H1 (cell line): ENCODE results near the gene GRID1. TPM values are rescaled to one million over a fixed set of nuclear protein-coding genes. Genes with fewer than 3 reads are reported as not detected.

ENCODE experiments used
- CTCF ChIA-PET: fragments of 300-600 bp; sonication (Branson Sonifier 250); formaldehyde crosslinking; loops from one replicate; lab custom pipeline; 2021; ENCODE audit not compliant: partially characterized antibody; lab: Charles Lee
- POLR2A ChIA-PET: fragments of 300-600 bp; sonication (Branson Sonifier 250); formaldehyde crosslinking; loops from one replicate; lab custom pipeline; 2021; ENCODE audit warnings: inconsistent platforms; ENCODE audit not compliant: partially characterized antibody; lab: Charles Lee
- DNase-seq, 2 experiments: peaks; one replicate each; pipeline versions ENCODE4 v3.0.0 to v3.0.0-alpha.2; 2010 to 2022; ENCODE audit warnings: low spot score in 2 of 2, low read depth in 1 of 2, mixed read lengths in 1 of 2
- FAIRE-seq: peaks from 2 replicates; lab custom pipeline; 2011; peaks lifted over from hg19 to GRCh38; lab: Jason Lieb, UNC
- H2AFZ ChIP-seq: 2 replicates; pipeline ENCODE4 v1.8.1; 2012; ENCODE audit warnings: low read length, inconsistent platforms
- H2AK5ac ChIP-seq: 2 replicates; pipeline ENCODE4 v1.6.1; 2013; ENCODE audit warnings: low read depth, low read length
- H2BK120ac ChIP-seq: replicated peaks from 2 replicates; pipeline ENCODE3; 2013; ENCODE audit warnings: low read depth, low read length, inconsistent platforms
- H2BK12ac ChIP-seq: 2 replicates; pipeline ENCODE4 v1.6.1; 2013; ENCODE audit warnings: low read depth, low read length
- H2BK15ac ChIP-seq: 2 replicates; pipeline ENCODE4 v1.6.1; 2013; ENCODE audit warnings: low read length
- H2BK20ac ChIP-seq: 2 replicates; pipeline ENCODE4 v1.6.1; 2013; ENCODE audit warnings: low read length
- H2BK5ac ChIP-seq: 2 replicates; pipeline ENCODE4 v1.6.1; 2013; ENCODE audit warnings: low read depth, low read length
- H3K14ac ChIP-seq: 2 replicates; pipeline ENCODE4 v1.6.1; 2013; ENCODE audit warnings: inconsistent platforms; ENCODE audit not compliant: insufficient read length
- H3K18ac ChIP-seq: 2 replicates; pipeline ENCODE4 v1.6.1; 2013; ENCODE audit warnings: low read length; ENCODE audit errors: extremely low read depth
- H3K23ac ChIP-seq: 2 replicates; pipeline ENCODE4 v1.6.1; 2013; ENCODE audit warnings: inconsistent platforms; ENCODE audit not compliant: insufficient read length
- H3K23me2 ChIP-seq: 2 replicates; pipeline ENCODE4 v1.6.1; 2013; ENCODE audit warnings: low read depth, low read length
- H3K27ac ChIP-seq: 2 replicates; pipeline ENCODE4 v1.6.1; 2011; ENCODE audit warnings: low read depth, low read length, inconsistent platforms
- H3K27me3 ChIP-seq, 4 experiments: replicated peaks in 1 of 4; 1 replicate in 1 of 4; 2 replicates in 3 of 4; pipeline versions ENCODE4 v1.6.1 to v1.8.1; 2011 to 2013; ENCODE audit warnings: low read length in 3 of 4, mild to moderate bottlenecking in 3 of 4, inconsistent platforms in 2 of 4, mixed read lengths in 2 of 4, moderate library complexity in 1 of 4; ENCODE audit not compliant: control insufficient read depth in 3 of 4, insufficient read depth in 3 of 4; ENCODE audit errors: extremely low read depth in 1 of 4
- H3K36me3 ChIP-seq, 4 experiments: 2 replicates each; pipeline versions ENCODE4 v1.6.1 to v1.8.1; 2011 to 2013; ENCODE audit warnings: mild to moderate bottlenecking in 4 of 4, low read length in 3 of 4, moderate library complexity in 2 of 4, control low read depth in 1 of 4, inconsistent platforms in 1 of 4; ENCODE audit not compliant: insufficient read depth in 4 of 4, control insufficient read depth in 2 of 4
- H3K4ac ChIP-seq: replicated peaks from 2 replicates; pipeline ENCODE3; 2013; ENCODE audit warnings: low read length, low read depth, mixed read lengths, inconsistent platforms; ENCODE audit not compliant: insufficient read length
- H3K4me1 ChIP-seq, 4 experiments: replicated peaks in 1 of 4; 1 replicate in 1 of 4; 2 replicates in 3 of 4; pipeline versions ENCODE4 v1.6.1 to v1.8.1; 2011 to 2013; ENCODE audit warnings: low read length in 3 of 4, inconsistent platforms in 2 of 4, mixed read lengths in 1 of 4; ENCODE audit not compliant: insufficient read depth in 4 of 4, control insufficient read depth in 3 of 4
- H3K4me2 ChIP-seq, 2 experiments: 2 replicates each; pipeline versions ENCODE4 v1.6.1 to v1.8.1; 2011 to 2013; ENCODE audit warnings: low read depth in 2 of 2, low read length in 2 of 2, control low read depth in 1 of 2, inconsistent platforms in 1 of 2, mild to moderate bottlenecking in 1 of 2; ENCODE audit not compliant: insufficient read depth in 1 of 2
- H3K4me3 ChIP-seq, 4 experiments: fragments of 200-600, 300-600 bp in 1 of 4; sonication (generic), shearing (Covaris generic), sonication (Bioruptor Twin) in 1 of 4; 2 replicates each; pipeline versions ENCODE4 v1.5.1 to v1.8.1; 2011 to 2016; ENCODE audit warnings: low read length in 4 of 4, low read depth in 3 of 4, control low read depth in 2 of 4, inconsistent platforms in 2 of 4, mild to moderate bottlenecking in 2 of 4, mixed read lengths in 1 of 4, moderate library complexity in 1 of 4; ENCODE audit not compliant: insufficient read depth in 2 of 4; ENCODE audit errors: extremely low read depth in 1 of 4
- H3K56ac ChIP-seq: replicated peaks from 2 replicates; pipeline ENCODE3; 2013; ENCODE audit warnings: low read depth, mild to moderate bottlenecking, mixed read lengths, low read length, inconsistent platforms; ENCODE audit not compliant: insufficient read length
- H3K79me1 ChIP-seq: 2 replicates; pipeline ENCODE4 v1.6.1; 2013; ENCODE audit warnings: low read depth, low read length, control low read depth
- H3K79me2 ChIP-seq, 2 experiments: 2 replicates each; pipeline versions ENCODE4 v1.6.1 to v1.8.1; 2012 to 2013; ENCODE audit warnings: low read length in 2 of 2, mild to moderate bottlenecking in 2 of 2, inconsistent platforms in 1 of 2; ENCODE audit not compliant: insufficient read depth in 2 of 2, control insufficient read depth in 1 of 2
- H3K9ac ChIP-seq, 4 experiments: replicated peaks in 1 of 4; 1 replicate in 1 of 4; 2 replicates in 3 of 4; pipeline versions ENCODE4 v1.6.1 to v1.8.1; 2011 to 2013; ENCODE audit warnings: low read depth in 3 of 4, low read length in 3 of 4, control low read depth in 2 of 4, mild to moderate bottlenecking in 2 of 4, moderate library complexity in 2 of 4, inconsistent platforms in 1 of 4; ENCODE audit errors: extremely low read depth in 1 of 4
- H3K9me3 ChIP-seq, 2 experiments: 2 replicates each; pipeline versions ENCODE4 v1.6.1 to v1.8.1; 2012 to 2013; ENCODE audit warnings: mild to moderate bottlenecking in 2 of 2, moderate library complexity in 2 of 2, control low read depth in 1 of 2, inconsistent platforms in 1 of 2, low read depth in 1 of 2, low read length in 1 of 2, mixed read lengths in 1 of 2; ENCODE audit not compliant: insufficient read depth in 2 of 2
- H4K20me1 ChIP-seq, 2 experiments: replicated peaks in 1 of 2; 2 replicates each; pipeline versions ENCODE3 to v1.8.1; 2011 to 2013; ENCODE audit warnings: inconsistent platforms in 2 of 2, low read length in 2 of 2, mild to moderate bottlenecking in 1 of 2; ENCODE audit not compliant: insufficient read depth in 2 of 2, control insufficient read depth in 1 of 2
- H4K5ac ChIP-seq: 2 replicates; pipeline ENCODE4 v1.6.1; 2013; ENCODE audit warnings: low read length, low read depth, mixed read lengths, inconsistent platforms; ENCODE audit not compliant: insufficient read length
- H4K8ac ChIP-seq: 2 replicates; pipeline ENCODE4 v1.8.0; 2013; ENCODE audit warnings: mild to moderate bottlenecking, moderate library complexity, low read length, inconsistent platforms; ENCODE audit not compliant: insufficient read depth; ENCODE audit errors: extremely low read depth
- H4K91ac ChIP-seq: replicated peaks from 2 replicates; pipeline ENCODE3; 2013; ENCODE audit warnings: low read length, mixed read lengths, inconsistent platforms; ENCODE audit not compliant: insufficient read length
- ATF2 ChIP-seq: IDR thresholded peaks from 2 replicates; pipeline ENCODE4 v1.6.1; 2012; ENCODE audit warnings: low read length, inconsistent platforms
- BACH1 ChIP-seq: IDR thresholded peaks from 2 replicates; pipeline ENCODE4 v1.6.1; 2012; ENCODE audit warnings: low read length, improper control_type of control experiment
- CHD1 ChIP-seq: IDR thresholded peaks from 2 replicates; pipeline ENCODE4 v1.6.1; 2012; ENCODE audit warnings: low read depth, low read length, improper control_type of control experiment
- CTBP2 ChIP-seq: IDR thresholded peaks from 2 replicates; pipeline ENCODE4 v1.7.0; 2011; ENCODE audit warnings: borderline replicate concordance, mild to moderate bottlenecking, moderate library complexity, mixed read lengths, low read length; ENCODE audit not compliant: insufficient read depth, insufficient read length
- GTF2F1 ChIP-seq: IDR thresholded peaks from 2 replicates; pipeline ENCODE4 v1.6.1; 2012; ENCODE audit warnings: low read depth, low read length, improper control_type of control experiment, borderline replicate concordance
- JUND ChIP-seq: IDR thresholded peaks from 2 replicates; pipeline ENCODE4 v1.6.1; 2011; ENCODE audit warnings: mild to moderate bottlenecking, improper control_type of control experiment, low read length
- KDM5A ChIP-seq: fragments of 200-600 bp; IDR thresholded peaks from 2 replicates; pipeline ENCODE4 v1.7.1; 2012; ENCODE audit warnings: mild to moderate bottlenecking, low read length, inconsistent platforms, mixed read lengths
- MAFK ChIP-seq: IDR thresholded peaks from 2 replicates; pipeline ENCODE4 v1.6.1; 2012; ENCODE audit warnings: low read depth, mild to moderate bottlenecking, improper control_type of control experiment, low read length
- POU5F1 ChIP-seq: IDR thresholded peaks from 2 replicates; pipeline ENCODE4 v1.6.1; 2011; ENCODE audit warnings: low read depth, mild to moderate bottlenecking, low read length, moderate library complexity
- SIRT6 ChIP-seq: IDR thresholded peaks from one replicate; pipeline ENCODE4 v1.7.1; 2012; ENCODE audit warnings: low read length, inconsistent platforms
- SUZ12 ChIP-seq: fragments of 200-600 bp; sonication (generic); IDR thresholded peaks from 2 replicates; pipeline ENCODE4 v1.6.1; 2012; ENCODE audit warnings: mild to moderate bottlenecking, inconsistent platforms, low read length, moderate library complexity, mixed read lengths
- TAF7 ChIP-seq: optimal IDR thresholded peaks from 2 replicates; pipeline ENCODE3; 2011; ENCODE audit warnings: low read depth, mild to moderate bottlenecking, inconsistent platforms, low read length, moderate library complexity, borderline replicate concordance
- TEAD4 ChIP-seq: IDR thresholded peaks from 2 replicates; pipeline ENCODE4 v1.6.1; 2012; ENCODE audit warnings: low read depth, low read length, inconsistent platforms, mixed read lengths
- ZNF274 ChIP-seq: IDR thresholded peaks from 2 replicates; pipeline ENCODE4 v1.7.0; 2012; ENCODE audit warnings: low read length, borderline replicate concordance; ENCODE audit errors: extremely low read depth
- polyA plus RNA-seq, 7 experiments: library from polyadenylated mRNA; depleted of rRNA in 3 of 7; stranded (reverse) in 5 of 7; unstranded in 2 of 7; fragments of >200 nt in 5 of 7; fragments of 200-250 nt in 2 of 7; gene quantifications; 1 replicate in 5 of 7; 2 replicates in 1 of 7; 4 replicates in 1 of 7; pipeline versions ENCODE4 v1.2.1 to v1.2.3, GENCODE V29; 2011 to 2013; ENCODE audit warnings: missing spikeins in 2 of 7, mixed read lengths in 2 of 7
- total RNA-seq: library from RNA; stranded (reverse); fragmentation: NEBNext Ultra II Directional; extraction: Animal tissue kit (Norgen Biotek cat#: 25700); gene quantifications from 2 replicates; pipeline ENCODE4 v1.2.1, GENCODE V29; 2021

Gene GRID1
- total and polyA plus RNA-seq, 2 of the 8 experiments (the other 6 are each of a cell fraction or from before 2014, with no cell fraction given), result 0.22 to 0.30 TPM

DNA sequence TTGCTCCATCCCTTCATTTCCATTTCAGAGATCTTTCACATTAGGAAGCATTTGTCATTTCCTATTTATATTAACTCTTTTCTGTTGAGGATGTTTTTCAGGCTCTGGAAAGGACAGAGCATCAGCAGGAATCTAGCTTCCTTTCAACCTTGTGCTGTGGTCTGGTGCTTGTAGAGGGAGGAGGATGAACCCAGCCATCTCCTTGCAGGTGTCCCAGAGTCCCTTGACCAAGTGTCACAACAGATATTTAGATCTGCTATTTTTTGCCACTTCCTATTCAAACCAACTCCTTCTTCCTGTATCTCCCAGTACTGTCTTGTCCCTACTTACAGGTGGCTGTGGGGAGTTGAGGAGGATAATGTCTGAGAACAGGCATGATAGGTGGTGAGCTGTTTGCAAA, 742.8 kb downstream of the GRID1 start:
- FAIRE-seq, result no peak
- Histone ChIP-seq H3K4me1 (no peaks in the 10 kb centered on the region), H3K23ac (no peak overlapping the region), H3K18ac (no peak overlapping the region), H3K23me2 (no peaks in the 10 kb centered on the region; the same call in 1 of the 2 replicates), H2BK15ac (no peak overlapping the region), H3K79me2 (no peaks in the 10 kb centered on the region), H4K91ac (no peak overlapping the region), H2AFZ (no peak overlapping the region), H3K9ac (no peak overlapping the region), H4K5ac (no peak overlapping the region), H3K14ac (no peak overlapping the region), H3K27me3 (no peaks in the 10 kb centered on the region), H3K79me1 (no peaks in the 10 kb centered on the region), H3K4me3 (no peak overlapping the region), H2AK5ac (no peak overlapping the region), H4K8ac (no peak overlapping the region), H3K4me2 (no peak overlapping the region), H3K27ac (no peak overlapping the region), H3K4ac (no peak overlapping the region), H2BK120ac (no peak overlapping the region), H2BK20ac (no peak overlapping the region), H3K9me3 (no peaks in the 10 kb centered on the region), H3K56ac (no peak overlapping the region), H4K20me1 (no peaks in the 10 kb centered on the region), H2BK12ac (no peak overlapping the region), H2BK5ac (no peak overlapping the region), H3K36me3 (no peaks in the 10 kb centered on the region)
- no peak for DNase-seq
- CTCF ChIA-PET, result interaction anchor here (2.5 kb wide), 1 partner anchor 10 kb away, joined by 14 read pairs; no protein-coding TSS in a partner anchor
- POLR2A ChIA-PET, result no interaction called here
- no peak for TF ChIP-seq KDM5A
- TF ChIP-seq MAFK, result no peak
- no peak for TF ChIP-seq JUND
- TF ChIP-seq ZNF274, result no peak
- TF ChIP-seq POU5F1, result no peak
- no peak for TF ChIP-seq CHD1
- TF ChIP-seq BACH1, result no peak
- no peak for TF ChIP-seq ATF2
- TF ChIP-seq SIRT6, result no peak
- TF ChIP-seq GTF2F1, result no peak
- no peak for TF ChIP-seq TAF7
- TF ChIP-seq CTBP2, result no peak
- no peak for TF ChIP-seq TEAD4
- no peak for TF ChIP-seq SUZ12
